SIG-M5 (cell line): Measurements from ENCODE around the gene ADAMTS17.

Experiments
- DNase-seq: peaks from one replicate; lab custom pipeline; 2025; lab: John Stamatoyannopoulos, UW

ADAMTS17 gene

GRCh38 chr15:100052716-100053473, 288.9 kb downstream of the ADAMTS17 start:
- DNase-seq = no peak

- DNase-seq = no peak
Observed at GRCh38 chr15:100050877-100051786, 290.6 kb downstream of the ADAMTS17 start.

- no peak for DNase-seq
Observed at GRCh38 chr15:100049936-100050876, 291.6 kb downstream of the ADAMTS17 start.

- DNase-seq = no peak
Observed at GRCh38 chr15:100049483-100049882, 292.3 kb downstream of the ADAMTS17 start.

- DNase-seq = no peak
Observed at GRCh38 chr15:100048736-100049135, 293.0 kb downstream of the ADAMTS17 start.

GRCh38 chr15:100043692-100044091, 298.1 kb downstream of the ADAMTS17 start:
- no peak for DNase-seq

GRCh38 chr15:100043068-100043641, 298.6 kb downstream of the ADAMTS17 start:
- DNase-seq = no peak

GRCh38 chr15:100042558-100042957, 299.2 kb downstream of the ADAMTS17 start:
- DNase-seq = no peak

- DNase-seq = no peak
Observed at GRCh38 chr15:100041127-100041828, 300.5 kb downstream of the ADAMTS17 start.

- DNase-seq = no peak
Observed at GRCh38 chr15:100039994-100040393, 301.8 kb downstream of the ADAMTS17 start.

GRCh38 chr15:100038736-100039135, 303.0 kb downstream of the ADAMTS17 start:
- DNase-seq = no peak

- DNase-seq = no peak
Observed at GRCh38 chr15:100037901-100038300, 303.9 kb downstream of the ADAMTS17 start.

GRCh38 chr15:100036015-100036414, 305.8 kb downstream of the ADAMTS17 start:
- no peak for DNase-seq

GRCh38 chr15:100034191-100034590, 307.6 kb downstream of the ADAMTS17 start:
- no peak for DNase-seq

GRCh38 chr15:100033140-100033857, 308.5 kb downstream of the ADAMTS17 start:
- no peak for DNase-seq

- DNase-seq = no peak
Observed at GRCh38 chr15:100032358-100033085, 309.3 kb downstream of the ADAMTS17 start.

- no peak for DNase-seq
Observed at GRCh38 chr15:100031665-100032357, 310.0 kb downstream of the ADAMTS17 start.

GRCh38 chr15:100030586-100031229, 311.1 kb downstream of the ADAMTS17 start:
- DNase-seq = no peak
